ENCODE measurements around the gene ATP5ME. TPM values are rescaled to one million over a fixed set of nuclear protein-coding genes. Genes with fewer than 3 reads are reported as not detected.

Gene ATP5ME
- polyA plus RNA-seq, 3 donors, result 163 to 397 (median 367) TPM

GRCh38 chr4:722851-723360 lies 48.8 kb upstream of the ATP5ME start:
- peak overlapping the region in 1 of 7 donors; percentile 6 for H3K27ac Mint-ChIP-seq
- peaks cover 0 to 15% (median 8%) of the 10 kb centered on the region in 7 donors for H3K9me3 Mint-ChIP-seq
- TF ChIP-seq, protein P1, sequence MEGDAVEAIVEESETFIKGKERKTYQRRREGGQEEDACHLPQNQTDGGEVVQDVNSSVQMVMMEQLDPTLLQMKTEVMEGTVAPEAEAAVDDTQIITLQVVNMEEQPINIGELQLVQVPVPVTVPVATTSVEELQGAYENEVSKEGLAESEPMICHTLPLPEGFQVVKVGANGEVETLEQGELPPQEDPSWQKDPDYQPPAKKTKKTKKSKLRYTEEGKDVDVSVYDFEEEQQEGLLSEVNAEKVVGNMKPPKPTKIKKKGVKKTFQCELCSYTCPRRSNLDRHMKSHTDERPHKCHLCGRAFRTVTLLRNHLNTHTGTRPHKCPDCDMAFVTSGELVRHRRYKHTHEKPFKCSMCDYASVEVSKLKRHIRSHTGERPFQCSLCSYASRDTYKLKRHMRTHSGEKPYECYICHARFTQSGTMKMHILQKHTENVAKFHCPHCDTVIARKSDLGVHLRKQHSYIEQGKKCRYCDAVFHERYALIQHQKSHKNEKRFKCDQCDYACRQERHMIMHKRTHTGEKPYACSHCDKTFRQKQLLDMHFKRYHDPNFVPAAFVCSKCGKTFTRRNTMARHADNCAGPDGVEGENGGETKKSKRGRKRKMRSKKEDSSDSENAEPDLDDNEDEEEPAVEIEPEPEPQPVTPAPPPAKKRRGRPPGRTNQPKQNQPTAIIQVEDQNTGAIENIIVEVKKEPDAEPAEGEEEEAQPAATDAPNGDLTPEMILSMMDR (IDR thresholded peaks at IDR 0.05), result no peak

DNA sequence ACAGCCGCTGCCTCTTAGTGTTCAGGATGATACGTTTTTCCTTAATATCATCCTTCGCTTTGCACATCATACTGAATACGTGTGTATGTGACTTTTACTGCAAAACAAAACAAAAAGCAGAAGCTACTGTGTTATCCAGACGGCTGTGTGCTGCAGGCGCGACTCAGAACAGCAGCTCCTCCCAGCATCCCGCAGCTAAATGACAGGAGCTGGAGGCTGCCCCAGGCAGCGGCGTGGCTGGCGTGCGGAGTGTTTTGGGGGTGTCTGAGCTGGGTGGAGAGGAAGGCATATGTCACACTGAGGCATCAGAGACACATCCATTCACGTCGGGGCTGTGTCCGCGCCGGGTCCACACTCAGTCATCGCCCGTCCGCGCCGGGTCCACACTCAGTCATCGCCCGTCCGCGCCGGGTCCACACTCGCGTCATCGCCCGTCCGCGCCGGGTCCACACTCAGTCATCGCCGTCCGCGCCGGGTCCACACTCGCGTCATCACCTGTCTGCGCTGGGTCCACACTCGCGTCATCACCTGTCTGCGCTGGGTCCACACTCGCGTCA lies 48.2 kb upstream of the ATP5ME start:
- Mint-ChIP-seq H3K9me3 (peaks cover 0 to 15% (median 8%) of the 10 kb centered on the region in 7 donors), H3K36me3 (peaks cover 34 to 64% of the 10 kb centered on the region in 2 donors), H3K27me3 (ENCODE audit: low read depth in 3 of 3) (no peaks in the 10 kb centered on the region), H3K4me3 (no peak overlapping the region), H3K27ac (no peak overlapping the region), H3K4me1 (peaks cover 33% of the 10 kb centered on the region)
- DNase-seq, result no peak
- H2AFZ ChIP-seq (ENCODE audit: insufficient read depth, low read depth, low read length, poor library complexity, severe bottlenecking), result no peak overlapping the region
- peaks cover 98% of the 10 kb centered on the region for H4K20me1 ChIP-seq (ENCODE audit: insufficient read depth, low read length)
- H3K9me3 ChIP-seq (replicated peaks in 1 of 2; ENCODE audit: control insufficient read depth in 1 of 2, insufficient read depth in 1 of 2, low read length in 2 of 2), result peaks cover 0 to 5% of the 10 kb centered on the region in 2 donors
- peaks cover 13 to 38% of the 10 kb centered on the region in 2 donors for H3K36me3 ChIP-seq (replicated peaks in 1 of 2; ENCODE audit: control insufficient read depth in 1 of 2, insufficient read depth in 2 of 2, low read length in 2 of 2)
- no peak overlapping the region for H3K4me3 ChIP-seq (replicated peaks in 1 of 3; ENCODE audit: low read depth in 2 of 3, low read length in 3 of 3)
- no peak overlapping the region for H3K9ac ChIP-seq (ENCODE audit: insufficient read depth, low read length, poor library complexity, severe bottlenecking)
- TF ChIP-seq, protein P1 (IDR thresholded peaks at IDR 0.05), result no peak
- WGBS (ENCODE audit: insufficient coverage), result 94% methylated on average over 44 of the region's 47 CpGs
- peaks cover 0 to 17% of the 10 kb centered on the region in 2 donors for H3K4me1 ChIP-seq (ENCODE audit: control insufficient read depth in 1 of 2, insufficient read depth in 2 of 2, low read length in 2 of 2)
- H3K4me2 ChIP-seq (replicated peaks; ENCODE audit: extremely low read depth, low read length, poor library complexity, severe bottlenecking), result no peak overlapping the region
- intact Hi-C loops (cut with micrococcal nuclease), result no loop called here
- no peaks in the 10 kb centered on the region for H3K27me3 ChIP-seq (ENCODE audit: control insufficient read depth in 2 of 2, insufficient read depth in 2 of 2, low read length in 2 of 2)
- H3K79me2 ChIP-seq (ENCODE audit: insufficient read depth, low read length), result peaks cover 75% of the 10 kb centered on the region
- no peak overlapping the region for H3K27ac ChIP-seq (ENCODE audit: low read depth in 1 of 2, low read length in 2 of 2)

More at GRCh38 chr4:722851-723360, 48.8 kb upstream of the ATP5ME start:
- Histone ChIP-seq H3K36me3 (replicated peaks in 1 of 2; ENCODE audit: control insufficient read depth in 1 of 2, insufficient read depth in 2 of 2, low read length in 2 of 2) (peaks cover 13 to 41% of the 10 kb centered on the region in 2 donors), H3K27me3 (ENCODE audit: control insufficient read depth in 2 of 2, insufficient read depth in 2 of 2, low read length in 2 of 2) (no peaks in the 10 kb centered on the region), H3K9ac (ENCODE audit: insufficient read depth, low read length, poor library complexity, severe bottlenecking) (no peak overlapping the region), H3K4me3 (replicated peaks in 1 of 3; ENCODE audit: low read depth in 2 of 3, low read length in 3 of 3) (no peak overlapping the region), H3K4me2 (replicated peaks; ENCODE audit: extremely low read depth, low read length, poor library complexity, severe bottlenecking) (no peak overlapping the region), H3K79me2 (ENCODE audit: insufficient read depth, low read length) (peaks cover 73% of the 10 kb centered on the region), H3K9me3 (replicated peaks in 1 of 2; ENCODE audit: control insufficient read depth in 1 of 2, insufficient read depth in 1 of 2, low read length in 2 of 2) (peaks cover 0 to 5% of the 10 kb centered on the region in 2 donors), H2AFZ (ENCODE audit: insufficient read depth, low read depth, low read length, poor library complexity, severe bottlenecking) (no peak overlapping the region), H3K4me1 (ENCODE audit: control insufficient read depth in 1 of 2, insufficient read depth in 2 of 2, low read length in 2 of 2) (peaks cover 0 to 17% of the 10 kb centered on the region in 2 donors), H4K20me1 (ENCODE audit: insufficient read depth, low read length) (peaks cover 98% of the 10 kb centered on the region), H3K27ac (ENCODE audit: low read depth in 1 of 2, low read length in 2 of 2) (no peak overlapping the region)
- DNase-seq, result no peak
- H3K27me3 Mint-ChIP-seq (ENCODE audit: low read depth in 3 of 3), result no peaks in the 10 kb centered on the region
- H3K4me1 Mint-ChIP-seq, result peaks cover 33% of the 10 kb centered on the region
- intact Hi-C loops (cut with micrococcal nuclease), result no loop called here
- 99% methylated on average over 61 of the region's 61 CpGs for WGBS (ENCODE audit: insufficient coverage)
- H3K36me3 Mint-ChIP-seq, result peaks cover 35 to 64% of the 10 kb centered on the region in 2 donors
- H3K4me3 Mint-ChIP-seq, result no peak overlapping the region
